Left forelimb (tissue), 1 donor: ENCODE results near the gene RAPGEF2.
"Not testable (repeated sequence)": the region's sequence is repeated elsewhere in the genome, so short reads cannot be mapped to it uniquely, and the experiment has no call there.

ENCODE experiments used
- DNase-seq: peaks from one replicate; pipeline ENCODE4 v3.0.0-alpha.2; 2018; ENCODE audit warnings: low spot score

The RAPGEF2 gene

GRCh38 chr4:159102622-159103383 lies at the start of gene RAPGEF2:
Gene RAPGEF2 (plus strand): TSS chr4:159103079. CDS start chr4:159104163, 1,084 bp downstream.
- peak; percentile 92 for DNase-seq

- DNase-seq: no peak
Measured at GRCh38 chr4:159055833-159056232, 47.0 kb upstream of the RAPGEF2 start.

GRCh38 chr4:159060161-159060560 lies 42.7 kb upstream of the RAPGEF2 start:
- DNase-seq: no peak

GRCh38 chr4:159062381-159062780 lies 40.5 kb upstream of the RAPGEF2 start:
- no peak for DNase-seq

- no peak for DNase-seq
Measured at GRCh38 chr4:159065513-159066240, 37.2 kb upstream of the RAPGEF2 start.

GRCh38 chr4:159068139-159068538 lies 34.7 kb upstream of the RAPGEF2 start:
- DNase-seq: not testable (repeated sequence)

GRCh38 chr4:159069922-159070321 lies 33.0 kb upstream of the RAPGEF2 start:
- no peak for DNase-seq

- no peak for DNase-seq
Measured at GRCh38 chr4:159070742-159071141, 32.1 kb upstream of the RAPGEF2 start.

GRCh38 chr4:159071178-159071968 lies 31.5 kb upstream of the RAPGEF2 start:
- no peak for DNase-seq

GRCh38 chr4:159071969-159072765 lies 30.7 kb upstream of the RAPGEF2 start:
- no peak for DNase-seq

- DNase-seq: no peak
Measured at GRCh38 chr4:159075531-159075932, 27.3 kb upstream of the RAPGEF2 start.

GRCh38 chr4:159077018-159077417 lies 25.9 kb upstream of the RAPGEF2 start:
- DNase-seq: not testable (repeated sequence)

GRCh38 chr4:159077702-159078495 lies 25.0 kb upstream of the RAPGEF2 start:
- DNase-seq: no peak

GRCh38 chr4:159079074-159079473 lies 23.8 kb upstream of the RAPGEF2 start:
- no peak for DNase-seq

GRCh38 chr4:159086606-159087005 lies 16.3 kb upstream of the RAPGEF2 start:
- no peak for DNase-seq

- no peak for DNase-seq
Measured at GRCh38 chr4:159090255-159090654, 12.6 kb upstream of the RAPGEF2 start.

- DNase-seq: not testable (repeated sequence)
Measured at GRCh38 chr4:159094156-159094555, 8.7 kb upstream of the RAPGEF2 start.

GRCh38 chr4:159096434-159096833 lies 6.4 kb upstream of the RAPGEF2 start:
- DNase-seq: no peak

- no peak for DNase-seq
Measured at GRCh38 chr4:159097144-159097543, 5.7 kb upstream of the RAPGEF2 start.

- no peak for DNase-seq
Measured at GRCh38 chr4:159097785-159098184, 5.1 kb upstream of the RAPGEF2 start.
